Erythroblast (primary cell): Measurements from ENCODE around the gene IL1RAPL1.

Source experiments
- GATA1 ChIP-seq: IDR thresholded peaks from 2 replicates; pipeline ENCODE4 v1.6.1; 2011; ENCODE audit warnings: low read depth, mild to moderate bottlenecking, control low read depth, low read length, moderate library complexity
- POLR2A ChIP-seq: IDR thresholded peaks from 2 replicates; pipeline ENCODE4 v1.6.1; 2011; ENCODE audit warnings: mild to moderate bottlenecking, low read length

GRCh38 chrX:28625223-28625622, 38.0 kb downstream of the IL1RAPL1 start:
- TF ChIP-seq POLR2A (no peak), GATA1 (no peak)
